C4-2B (cell line): ENCODE data around the gene TFF2.

Source experiments
- H3K27ac ChIP-seq: fragments of 450-650 bp; 2 replicates; pipeline ENCODE4 v1.5.1; 2017
- CTCF ChIP-seq: fragments of 450-650 bp; conservative IDR thresholded peaks from 2 replicates; pipeline ENCODE4 v1.5.1; 2017; ENCODE audit warnings: mild to moderate bottlenecking
- ZFX ChIP-seq: fragments of 450-650 bp; IDR thresholded peaks from 2 replicates; pipeline ENCODE4 v1.6.1; 2017

The TFF2 gene

GRCh38 chr21:42350927-42351426, at the start of gene TFF2:
TSS of gene TFF2 (minus strand) at chr21:42350994. CDS start at chr21:42350957, 37 bp downstream.
- no peak for TF ChIP-seq CTCF
- no peak for TF ChIP-seq ZFX
- no peak within 1 kb of the TSS for H3K27ac ChIP-seq

- TF ChIP-seq CTCF (no peak), ZFX (no peak)
- no peak overlapping the region for H3K27ac ChIP-seq
These were observed 49.7 kb upstream of the TFF2 start for GRCh38 chr21:42400525-42400924.

- H3K27ac ChIP-seq, result no peak overlapping the region
- TF ChIP-seq ZFX, result no peak
- no peak for TF ChIP-seq CTCF
These were observed 47.7 kb upstream of the TFF2 start for GRCh38 chr21:42398436-42399028.

- H3K27ac ChIP-seq, result no peak overlapping the region
- TF ChIP-seq ZFX (no peak), CTCF (no peak)
These were observed 47.1 kb upstream of the TFF2 start for GRCh38 chr21:42397746-42398394.

- H3K27ac ChIP-seq, result no peak overlapping the region
- TF ChIP-seq CTCF (no peak), ZFX (no peak)
These were observed 46.3 kb upstream of the TFF2 start for GRCh38 chr21:42396799-42397745.

GRCh38 chr21:42395905-42396651, 45.3 kb upstream of the TFF2 start, which contains the start of gene TMPRSS3:
TSS of gene TMPRSS3 (minus strand) at chr21:42396052. CDS start at chr21:42395417, 635 bp downstream.
- TF ChIP-seq CTCF (no peak), ZFX (no peak)
- H3K27ac ChIP-seq, result no peak within 1 kb of the TSS
